ENCODE data around the gene CPNE5.

Gene CPNE5

GRCh38 chr6:36838896-36839748, at the start of gene CPNE5:
CPNE5 (minus strand) TSS chr6:36839444; CDS start chr6:36839377, 67 bp downstream.
- H3K4me3 ChIP-seq (ENCODE audit: low read depth, low read length), result no peak within 1 kb of the TSS
- TF ChIP-seq CTCF (IDR thresholded peaks at IDR 0.05; ENCODE audit: borderline replicate concordance, insufficient read depth, low read depth, low read length), result no peak

DNA sequence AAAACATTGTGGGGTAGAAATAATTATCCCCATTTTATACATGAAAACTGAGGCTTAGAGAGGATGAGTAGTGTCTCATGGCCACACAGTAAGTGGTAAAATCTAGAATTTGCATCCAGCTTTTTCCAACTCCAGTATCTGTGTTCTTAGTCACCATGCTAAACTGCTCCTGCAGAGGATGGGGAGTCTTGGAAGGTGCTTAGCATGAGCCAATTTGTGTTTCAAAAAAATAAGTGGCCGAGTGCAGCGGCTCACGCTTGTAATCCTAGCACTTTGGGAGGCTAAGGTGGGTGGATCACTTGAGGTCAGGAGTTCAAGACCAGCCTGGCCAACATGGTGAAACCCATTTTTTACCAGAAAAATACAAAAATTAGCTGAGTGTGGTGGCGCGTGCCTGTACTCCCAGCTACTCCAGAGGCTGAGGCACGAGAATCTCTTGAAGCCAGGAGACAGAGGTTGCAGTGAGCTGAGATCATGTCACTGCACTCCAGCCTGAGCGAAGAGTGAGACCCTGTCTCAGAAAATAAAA, 48.9 kb upstream of the CPNE5 start:
- no peak for TF ChIP-seq CTCF (IDR thresholded peaks at IDR 0.05; ENCODE audit: borderline replicate concordance, insufficient read depth, low read depth, low read length)
- no peak overlapping the region for H3K4me3 ChIP-seq (ENCODE audit: low read depth, low read length)

GRCh38 chr6:36886950-36887618, 47.8 kb upstream of the CPNE5 start:
- no peak for TF ChIP-seq CTCF (IDR thresholded peaks at IDR 0.05; ENCODE audit: borderline replicate concordance, insufficient read depth, low read depth, low read length)

DNA sequence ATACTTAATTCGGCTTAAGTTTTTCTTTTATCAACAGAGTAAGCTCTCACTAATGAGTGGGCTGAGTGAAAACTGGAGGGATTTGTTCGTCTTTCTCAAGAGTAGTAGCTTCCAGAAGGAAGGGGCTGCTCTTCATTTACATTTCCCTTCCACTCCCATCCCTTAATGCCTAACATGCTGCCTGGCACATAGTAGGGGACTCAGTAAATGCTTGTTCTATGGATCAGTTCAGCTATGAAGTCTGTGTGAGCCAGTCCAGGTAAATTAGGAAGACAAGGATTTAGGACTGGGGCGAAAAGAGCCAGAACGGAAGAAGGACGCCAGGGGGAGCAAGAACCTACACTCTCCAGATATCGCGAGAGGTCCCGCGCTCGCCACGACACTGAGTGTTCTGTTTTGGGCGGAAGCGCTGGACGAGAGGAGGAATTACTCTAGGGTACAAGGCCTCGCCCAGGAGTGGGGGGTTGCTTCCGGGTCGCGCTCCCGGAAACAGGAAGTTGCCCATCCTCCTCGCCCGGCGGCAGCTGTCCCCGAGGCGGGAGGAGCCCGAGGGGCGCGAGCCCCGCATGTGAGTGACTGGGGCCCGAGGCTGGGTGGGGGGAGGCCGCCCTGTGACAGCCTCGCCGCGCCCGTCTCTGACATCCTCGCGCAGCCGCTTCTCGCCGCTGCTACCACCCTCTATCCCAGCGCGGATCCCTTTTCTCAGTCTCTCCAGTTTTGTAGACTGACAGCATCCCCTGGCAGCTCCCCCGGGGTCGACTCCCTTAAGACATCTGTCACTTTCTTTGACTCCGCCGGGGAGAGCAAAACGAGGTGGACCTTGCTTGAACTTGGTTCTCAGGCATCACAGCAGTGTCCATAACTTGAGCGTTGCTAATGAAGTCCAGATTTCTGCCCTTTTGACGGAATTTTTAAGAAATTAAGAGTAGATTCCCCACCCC, 46.5 kb upstream of the CPNE5 start, which contains the start of gene C6orf89:
C6orf89 (plus strand) TSS at position 492 of the 941 bp plus-strand sequence. CDS start 13,493 bp downstream, outside the sequence.
- TF ChIP-seq CTCF (IDR thresholded peaks at IDR 0.05; ENCODE audit: borderline replicate concordance, insufficient read depth, low read depth, low read length), result peak; percentile 76
- peak within 1 kb of the TSS; percentile 69 for H3K4me3 ChIP-seq (ENCODE audit: low read depth, low read length)

More at GRCh38 chr6:36886950-36887618, 47.8 kb upstream of the CPNE5 start:
- no peak overlapping the region for H3K4me3 ChIP-seq (ENCODE audit: low read depth, low read length)

DNA sequence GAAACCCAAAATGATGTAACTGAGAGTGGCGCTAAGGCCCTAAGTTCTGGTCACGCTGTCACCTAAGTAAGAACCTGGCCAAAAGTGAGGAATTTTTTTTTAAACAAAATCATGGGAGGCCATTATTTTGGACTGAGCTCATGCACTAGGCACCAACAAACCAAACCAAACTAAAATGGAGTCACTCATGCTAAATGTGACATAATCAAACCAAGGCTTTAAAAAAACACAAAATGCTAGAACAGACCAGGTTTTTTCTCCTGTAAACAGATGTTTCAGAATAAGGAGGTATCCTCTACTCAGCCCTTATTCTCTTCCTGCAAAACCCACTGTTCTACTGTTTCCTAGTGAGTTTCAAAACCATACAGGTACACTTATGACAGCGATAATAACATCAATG, 45.4 kb upstream of the CPNE5 start:
- no peak overlapping the region for H3K4me3 ChIP-seq (ENCODE audit: low read depth, low read length)
- no peak for TF ChIP-seq CTCF (IDR thresholded peaks at IDR 0.05; ENCODE audit: borderline replicate concordance, insufficient read depth, low read depth, low read length)

DNA sequence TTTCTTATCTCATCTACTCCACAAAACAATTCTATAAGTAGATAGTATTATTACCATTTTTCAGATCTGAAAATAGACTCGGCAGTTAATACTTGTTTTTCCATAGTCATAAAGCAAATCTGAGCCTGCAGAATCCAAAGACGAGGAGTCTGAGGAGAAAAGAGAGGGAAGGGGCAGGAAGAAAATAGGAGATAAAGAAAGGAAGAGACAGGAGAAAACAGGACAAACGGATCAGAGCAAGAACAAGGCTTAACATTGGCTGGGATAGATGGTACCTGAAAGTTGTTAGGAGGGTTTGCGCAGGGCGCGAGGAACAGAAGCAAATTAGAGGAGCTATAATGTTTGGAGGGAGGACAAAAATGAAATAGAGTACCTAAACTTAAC, 36.0 kb upstream of the CPNE5 start:
- no peak for TF ChIP-seq CTCF (IDR thresholded peaks at IDR 0.05; ENCODE audit: borderline replicate concordance, insufficient read depth, low read depth, low read length)
- peak overlapping the region; percentile 73 for H3K4me3 ChIP-seq (ENCODE audit: low read depth, low read length)
